ENCODE measurements around the gene VDR. TPM values are rescaled to one million over a fixed set of nuclear protein-coding genes. Genes with fewer than 3 reads are reported as not detected.

Gene VDR
- polyA plus RNA-seq, 3 donors = 6.0 to 14.8 (median 12.8) TPM

GRCh38 chr12:47868552-47869031 is 36.2 kb downstream of the VDR start:
- H3K4me3 Mint-ChIP-seq = no peak overlapping the region
- H3K79me2 ChIP-seq (ENCODE audit: insufficient read depth, low read length) = no peaks in the 10 kb centered on the region
- peaks cover 0 to 7% (median 3%) of the 10 kb centered on the region in 3 donors for H3K27me3 Mint-ChIP-seq (ENCODE audit: low read depth in 3 of 3)
- H3K9me3 Mint-ChIP-seq = peaks cover 0 to 2% (median 0%) of the 10 kb centered on the region in 7 donors
- H3K36me3 Mint-ChIP-seq = peaks cover 54 to 69% of the 10 kb centered on the region in 2 donors
- H3K27ac Mint-ChIP-seq = peak overlapping the region; percentile 73 to 87 (median 83)
- peak; percentile 26 to 59 (median 48) for DNase-seq
- H2AFZ ChIP-seq (ENCODE audit: insufficient read depth, low read depth, low read length, poor library complexity, severe bottlenecking) = peak overlapping the region; percentile 21
- TF ChIP-seq CTCF (IDR thresholded peaks at IDR 0.05) = no peak
- H3K27me3 ChIP-seq (ENCODE audit: control insufficient read depth in 2 of 2, insufficient read depth in 2 of 2, low read length in 2 of 2) = no peaks in the 10 kb centered on the region
- no peaks in the 10 kb centered on the region for H3K9me3 ChIP-seq (replicated peaks in 1 of 2; ENCODE audit: control insufficient read depth in 1 of 2, insufficient read depth in 1 of 2, low read length in 2 of 2)
- peak overlapping the region; percentile 46 for H3K9ac ChIP-seq (ENCODE audit: insufficient read depth, low read length, poor library complexity, severe bottlenecking)
- peaks cover 30 to 35% of the 10 kb centered on the region in 2 donors for H3K4me1 ChIP-seq (ENCODE audit: control insufficient read depth in 1 of 2, insufficient read depth in 2 of 2, low read length in 2 of 2)
- peaks cover 56% of the 10 kb centered on the region for H3K4me1 Mint-ChIP-seq
- intact Hi-C loops (cut with micrococcal nuclease) = no loop called here
- WGBS (ENCODE audit: insufficient coverage) = 10% methylated on average over 7 of the region's 8 CpGs
- no peak overlapping the region for H3K4me2 ChIP-seq (replicated peaks; ENCODE audit: extremely low read depth, low read length, poor library complexity, severe bottlenecking)
- peak overlapping the region; percentile 61 to 64 for H3K27ac ChIP-seq (ENCODE audit: low read depth in 1 of 2, low read length in 2 of 2)
- peak overlapping the region in 1 of 3 experiments; percentile 23 for H3K4me3 ChIP-seq (replicated peaks in 1 of 3; ENCODE audit: low read depth in 2 of 3, low read length in 3 of 3)
- H3K36me3 ChIP-seq (replicated peaks in 1 of 2; ENCODE audit: control insufficient read depth in 1 of 2, insufficient read depth in 2 of 2, low read length in 2 of 2) = peaks cover 16 to 29% of the 10 kb centered on the region in 2 donors
- H4K20me1 ChIP-seq (ENCODE audit: insufficient read depth, low read length) = peaks cover 20% of the 10 kb centered on the region

- H3K4me3 ChIP-seq (replicated peaks in 1 of 3; ENCODE audit: low read depth in 2 of 3, low read length in 3 of 3) = peak overlapping the region in 1 of 3 experiments; percentile 23
- Mint-ChIP-seq H3K4me1 (peaks cover 55% of the 10 kb centered on the region), H3K27ac (peak overlapping the region; percentile 30 to 87 (median 82)), H3K36me3 (peaks cover 53 to 70% of the 10 kb centered on the region in 2 donors), H3K9me3 (peaks cover 0 to 2% (median 0%) of the 10 kb centered on the region in 7 donors), H3K27me3 (ENCODE audit: low read depth in 3 of 3) (peaks cover 0 to 7% (median 3%) of the 10 kb centered on the region in 3 donors), H3K4me3 (no peak overlapping the region)
- peak overlapping the region in 1 of 2 donors; percentile 64 for H3K27ac ChIP-seq (ENCODE audit: low read depth in 1 of 2, low read length in 2 of 2)
- DNase-seq = no peak
- H2AFZ ChIP-seq (ENCODE audit: insufficient read depth, low read depth, low read length, poor library complexity, severe bottlenecking) = no peak overlapping the region
- H4K20me1 ChIP-seq (ENCODE audit: insufficient read depth, low read length) = peaks cover 20% of the 10 kb centered on the region
- no peaks in the 10 kb centered on the region for H3K79me2 ChIP-seq (ENCODE audit: insufficient read depth, low read length)
- no peaks in the 10 kb centered on the region for H3K27me3 ChIP-seq (ENCODE audit: control insufficient read depth in 2 of 2, insufficient read depth in 2 of 2, low read length in 2 of 2)
- 100% methylated on average over 1 of the region's 2 CpGs for WGBS (ENCODE audit: insufficient coverage)
- intact Hi-C loops (cut with micrococcal nuclease) = no loop called here
- H3K9ac ChIP-seq (ENCODE audit: insufficient read depth, low read length, poor library complexity, severe bottlenecking) = no peak overlapping the region
- TF ChIP-seq CTCF (IDR thresholded peaks at IDR 0.05) = no peak
- H3K9me3 ChIP-seq (replicated peaks in 1 of 2; ENCODE audit: control insufficient read depth in 1 of 2, insufficient read depth in 1 of 2, low read length in 2 of 2) = no peaks in the 10 kb centered on the region
- peaks cover 30 to 35% of the 10 kb centered on the region in 2 donors for H3K4me1 ChIP-seq (ENCODE audit: control insufficient read depth in 1 of 2, insufficient read depth in 2 of 2, low read length in 2 of 2)
- H3K4me2 ChIP-seq (replicated peaks; ENCODE audit: extremely low read depth, low read length, poor library complexity, severe bottlenecking) = no peak overlapping the region
- peaks cover 21 to 32% of the 10 kb centered on the region in 2 donors for H3K36me3 ChIP-seq (replicated peaks in 1 of 2; ENCODE audit: control insufficient read depth in 1 of 2, insufficient read depth in 2 of 2, low read length in 2 of 2)
Measured at GRCh38 chr12:47868041-47868440, 36.8 kb downstream of the VDR start.
